ENCODE measurements around the gene RAB1A.

RAB1A gene

GRCh38 chr2:65045651-65046050 lies 84.3 kb downstream of the RAB1A start:
- no peaks in the 10 kb centered on the region for H3K27me3 ChIP-seq (ENCODE audit: control insufficient read depth, low read length)
- H3K4me3 ChIP-seq (ENCODE audit: low read length): no peak overlapping the region
- H3F3A ChIP-seq (ENCODE audit: control insufficient read depth, insufficient read depth): no peaks in the 10 kb centered on the region
- H3K4me2 ChIP-seq (ENCODE audit: low read length): no peak overlapping the region
- H3K9me2 ChIP-seq (replicated peaks; ENCODE audit: control insufficient read depth, low read length): no peaks in the 10 kb centered on the region
- H3K4me1 ChIP-seq (ENCODE audit: control insufficient read depth, low read length): no peaks in the 10 kb centered on the region; the same call in 1 of the 2 replicates
- no peaks in the 10 kb centered on the region for H4K20me1 ChIP-seq (ENCODE audit: control insufficient read depth, insufficient read depth, low read depth, low read length)
- TF ChIP-seq, protein P1, sequence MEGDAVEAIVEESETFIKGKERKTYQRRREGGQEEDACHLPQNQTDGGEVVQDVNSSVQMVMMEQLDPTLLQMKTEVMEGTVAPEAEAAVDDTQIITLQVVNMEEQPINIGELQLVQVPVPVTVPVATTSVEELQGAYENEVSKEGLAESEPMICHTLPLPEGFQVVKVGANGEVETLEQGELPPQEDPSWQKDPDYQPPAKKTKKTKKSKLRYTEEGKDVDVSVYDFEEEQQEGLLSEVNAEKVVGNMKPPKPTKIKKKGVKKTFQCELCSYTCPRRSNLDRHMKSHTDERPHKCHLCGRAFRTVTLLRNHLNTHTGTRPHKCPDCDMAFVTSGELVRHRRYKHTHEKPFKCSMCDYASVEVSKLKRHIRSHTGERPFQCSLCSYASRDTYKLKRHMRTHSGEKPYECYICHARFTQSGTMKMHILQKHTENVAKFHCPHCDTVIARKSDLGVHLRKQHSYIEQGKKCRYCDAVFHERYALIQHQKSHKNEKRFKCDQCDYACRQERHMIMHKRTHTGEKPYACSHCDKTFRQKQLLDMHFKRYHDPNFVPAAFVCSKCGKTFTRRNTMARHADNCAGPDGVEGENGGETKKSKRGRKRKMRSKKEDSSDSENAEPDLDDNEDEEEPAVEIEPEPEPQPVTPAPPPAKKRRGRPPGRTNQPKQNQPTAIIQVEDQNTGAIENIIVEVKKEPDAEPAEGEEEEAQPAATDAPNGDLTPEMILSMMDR (IDR thresholded peaks at IDR 0.05; ENCODE audit: low read depth, low read length, poor library complexity, severe bottlenecking): no peak
- TF ChIP-seq EZH2phosphoT487 (IDR thresholded peaks at IDR 0.05; ENCODE audit: borderline replicate concordance, low read length): no peak
- H3K27ac ChIP-seq (ENCODE audit: low read depth, low read length): no peak overlapping the region
- H3K9me3 ChIP-seq (ENCODE audit: control insufficient read depth, insufficient read depth, low read length): peaks cover 17% of the 10 kb centered on the region; the same call in 1 of the 2 replicates
- no peaks in the 10 kb centered on the region for H3K79me2 ChIP-seq (ENCODE audit: control insufficient read depth, low read length)
- H3K36me3 ChIP-seq (ENCODE audit: control insufficient read depth, low read length): peaks cover 9% of the 10 kb centered on the region; the same call in 1 of the 2 replicates

- peaks cover 10% of the 10 kb centered on the region for H3K4me1 ChIP-seq (ENCODE audit: control insufficient read depth, low read length)
- no peaks in the 10 kb centered on the region for H4K20me1 ChIP-seq (ENCODE audit: control insufficient read depth, insufficient read depth, low read depth, low read length)
- TF ChIP-seq EZH2phosphoT487 (IDR thresholded peaks at IDR 0.05; ENCODE audit: borderline replicate concordance, low read length): no peak
- H3K27me3 ChIP-seq (ENCODE audit: control insufficient read depth, low read length): no peaks in the 10 kb centered on the region
- peaks cover 6% of the 10 kb centered on the region for H3F3A ChIP-seq (ENCODE audit: control insufficient read depth, insufficient read depth)
- H3K4me3 ChIP-seq (ENCODE audit: low read length): no peak overlapping the region
- H3K36me3 ChIP-seq (ENCODE audit: control insufficient read depth, low read length): peaks cover 9% of the 10 kb centered on the region; the same call in 1 of the 2 replicates
- no peaks in the 10 kb centered on the region for H3K9me2 ChIP-seq (replicated peaks; ENCODE audit: control insufficient read depth, low read length)
- no peak overlapping the region for H3K4me2 ChIP-seq (ENCODE audit: low read length)
- no peaks in the 10 kb centered on the region for H3K79me2 ChIP-seq (ENCODE audit: control insufficient read depth, low read length)
- H3K9me3 ChIP-seq (ENCODE audit: control insufficient read depth, insufficient read depth, low read length): peaks cover 17% of the 10 kb centered on the region; the same call in 1 of the 2 replicates
- H3K27ac ChIP-seq (ENCODE audit: low read depth, low read length): no peak overlapping the region
Observed at GRCh38 chr2:65044097-65044735, 85.7 kb downstream of the RAB1A start.

GRCh38 chr2:65043001-65043400 lies 86.9 kb downstream of the RAB1A start:
- no peaks in the 10 kb centered on the region for H4K20me1 ChIP-seq (ENCODE audit: control insufficient read depth, insufficient read depth, low read depth, low read length)
- peaks cover 14% of the 10 kb centered on the region for H3K36me3 ChIP-seq (ENCODE audit: control insufficient read depth, low read length)
- TF ChIP-seq, protein P1 (IDR thresholded peaks at IDR 0.05; ENCODE audit: low read depth, low read length, poor library complexity, severe bottlenecking): no peak
- TF ChIP-seq EZH2phosphoT487 (IDR thresholded peaks at IDR 0.05; ENCODE audit: borderline replicate concordance, low read length): no peak
- H3K4me1 ChIP-seq (ENCODE audit: control insufficient read depth, low read length): peaks cover 10% of the 10 kb centered on the region
- H3K4me2 ChIP-seq (ENCODE audit: low read length): no peak overlapping the region
- no peaks in the 10 kb centered on the region for H3K79me2 ChIP-seq (ENCODE audit: control insufficient read depth, low read length)
- H3K27me3 ChIP-seq (ENCODE audit: control insufficient read depth, low read length): no peaks in the 10 kb centered on the region
- no peak overlapping the region for H3K4me3 ChIP-seq (ENCODE audit: low read length)
- no peaks in the 10 kb centered on the region for H3K9me2 ChIP-seq (replicated peaks; ENCODE audit: control insufficient read depth, low read length)
- peaks cover 6% of the 10 kb centered on the region for H3F3A ChIP-seq (ENCODE audit: control insufficient read depth, insufficient read depth)
- H3K9me3 ChIP-seq (ENCODE audit: control insufficient read depth, insufficient read depth, low read length): peaks cover 17% of the 10 kb centered on the region; the same call in 1 of the 2 replicates
- no peak overlapping the region for H3K27ac ChIP-seq (ENCODE audit: low read depth, low read length)

Data from DOHH2 (cell line).